PC-3 (cell line): Measurements from ENCODE around the gene EMID1. TPM values are rescaled to one million over a fixed set of nuclear protein-coding genes. Genes with fewer than 3 reads are reported as not detected.

Experiments used
- ATAC-seq: fragments of 200-7000 bp; cut with Tn5 transposase; 2 replicates; pipeline ENCODE4 v1.9.1; 2020; ENCODE audit warnings: mild to moderate bottlenecking, moderate library complexity
- BruUV-seq: library from RNA; stranded (reverse); fragments of 400-500 nt; replicated peaks from 2 replicates; lab custom pipeline; 2021; lab: Mats Ljungman, UMichigan
- CTCF ChIA-PET: fragments of 300-600 bp; sonication (Branson Sonifier 250); formaldehyde crosslinking; loops from one replicate; lab custom pipeline; 2022; ENCODE audit warnings: antibody characterized with exemption; lab: Charles Lee
- POLR2A ChIA-PET: fragments of 300-600 bp; sonication (Branson Sonifier 250); formaldehyde crosslinking; loops from one replicate; lab custom pipeline; 2022; ENCODE audit warnings: antibody characterized with exemption; ENCODE audit not compliant: unreplicated experiment; lab: Charles Lee
- DNase-seq: peaks from one replicate; pipeline ENCODE4 v3.0.0-alpha.2; 2015
- H2AFZ ChIP-seq: fragments of 300-600 bp; sonication (generic); 2 replicates; pipeline ENCODE4 v1.6.0; 2016; ENCODE audit warnings: antibody characterized with exemption, low read length
- H3F3A ChIP-seq: fragments of 300-600 bp; sonication (generic); one replicate; pipeline ENCODE4 v1.6.0; 2017; ENCODE audit warnings: antibody characterized with exemption, low read length, control low read depth, mild to moderate bottlenecking; ENCODE audit not compliant: unreplicated experiment
- H3K27ac ChIP-seq: fragments of 300-600 bp; sonication (generic); 2 replicates; pipeline ENCODE4 v1.5.1; 2016; ENCODE audit warnings: mild to moderate bottlenecking, low read length
- H3K27me3 ChIP-seq: fragments of 300-600 bp; sonication (generic); 2 replicates; pipeline ENCODE4 v1.6.1; 2016; ENCODE audit warnings: low read length, mixed read lengths
- H3K36me3 ChIP-seq: fragments of 300-600 bp; sonication (generic); 2 replicates; pipeline ENCODE4 v1.6.1; 2016; ENCODE audit warnings: low read depth, mixed run types, low read length, mixed read lengths
- H3K4me1 ChIP-seq: fragments of 300-600 bp; sonication (generic); 2 replicates; pipeline ENCODE4 v1.5.1; 2016; ENCODE audit warnings: low read length; ENCODE audit not compliant: insufficient read depth
- H3K4me2 ChIP-seq: fragments of 300-600 bp; sonication (generic); 2 replicates; pipeline ENCODE4 v1.6.0; 2016; ENCODE audit warnings: low read length
- H3K4me3 ChIP-seq: fragments of 300-600 bp; sonication (generic); 2 replicates; pipeline ENCODE4 v1.5.1; 2016; ENCODE audit warnings: mild to moderate bottlenecking, low read length, mixed read lengths
- H3K79me2 ChIP-seq: fragments of 300-600 bp; sonication (generic); 2 replicates; pipeline ENCODE4 v1.6.1; 2017; ENCODE audit warnings: low read length, mixed read lengths
- H3K9ac ChIP-seq: fragments of 300-600 bp; sonication (generic); 2 replicates; pipeline ENCODE4 v1.6.0; 2016; ENCODE audit warnings: mild to moderate bottlenecking, low read length
- H3K9me2 ChIP-seq: fragments of 300-600 bp; sonication (generic); replicated peaks from 2 replicates; pipeline ENCODE4 v1.6.1; 2016; ENCODE audit warnings: mixed run types, low read length, mixed read lengths
- H3K9me3 ChIP-seq: fragments of 300-600 bp; sonication (generic); 2 replicates; pipeline ENCODE4 v1.6.1; 2016; ENCODE audit warnings: low read length, mixed read lengths
- H4K20me1 ChIP-seq: fragments of 300-600 bp; sonication (generic); 2 replicates; pipeline ENCODE4 v1.6.1; 2016; ENCODE audit warnings: low read length, mixed read lengths
- CTCF ChIP-seq: fragments of 300-600 bp; sonication (generic); conservative IDR thresholded peaks from 2 replicates; pipeline ENCODE4 v1.5.1; 2017; ENCODE audit warnings: antibody characterized with exemption, low read depth, mild to moderate bottlenecking, low read length
- EZH2 ChIP-seq: fragments of 300-600 bp; sonication (generic); IDR thresholded peaks from one replicate; pipeline ENCODE4 v1.6.1; 2017; ENCODE audit warnings: antibody characterized with exemption, mild to moderate bottlenecking, low read length; ENCODE audit not compliant: unreplicated experiment
- EZH2phosphoT487 ChIP-seq: fragments of 300-600 bp; sonication (generic); IDR thresholded peaks from 2 replicates; pipeline ENCODE4 v1.6.1; 2018; ENCODE audit warnings: mild to moderate bottlenecking, antibody characterized with exemption, low read length, borderline replicate concordance
- intact Hi-C: fragments of 100-400 bp; cut with micrococcal nuclease; formaldehyde crosslinking; loops from 2 replicates; pipeline ENCODE4 v1.9.0; 2023
- total RNA-seq: library from RNA; depleted of rRNA; stranded (reverse); fragments of >200 nt; gene quantifications from 2 replicates; pipeline ENCODE4 v1.2.3, GENCODE V29; 2014

Gene EMID1
- total RNA-seq, 1 experiment from 2014 or later = 1.2 TPM

- intact Hi-C loops = no loop called here
- H3K27me3 ChIP-seq = no peaks in the 10 kb centered on the region
Measured at GRCh38 chr22:29207243-29207550, 1.5 kb downstream of the EMID1 start.

DNA sequence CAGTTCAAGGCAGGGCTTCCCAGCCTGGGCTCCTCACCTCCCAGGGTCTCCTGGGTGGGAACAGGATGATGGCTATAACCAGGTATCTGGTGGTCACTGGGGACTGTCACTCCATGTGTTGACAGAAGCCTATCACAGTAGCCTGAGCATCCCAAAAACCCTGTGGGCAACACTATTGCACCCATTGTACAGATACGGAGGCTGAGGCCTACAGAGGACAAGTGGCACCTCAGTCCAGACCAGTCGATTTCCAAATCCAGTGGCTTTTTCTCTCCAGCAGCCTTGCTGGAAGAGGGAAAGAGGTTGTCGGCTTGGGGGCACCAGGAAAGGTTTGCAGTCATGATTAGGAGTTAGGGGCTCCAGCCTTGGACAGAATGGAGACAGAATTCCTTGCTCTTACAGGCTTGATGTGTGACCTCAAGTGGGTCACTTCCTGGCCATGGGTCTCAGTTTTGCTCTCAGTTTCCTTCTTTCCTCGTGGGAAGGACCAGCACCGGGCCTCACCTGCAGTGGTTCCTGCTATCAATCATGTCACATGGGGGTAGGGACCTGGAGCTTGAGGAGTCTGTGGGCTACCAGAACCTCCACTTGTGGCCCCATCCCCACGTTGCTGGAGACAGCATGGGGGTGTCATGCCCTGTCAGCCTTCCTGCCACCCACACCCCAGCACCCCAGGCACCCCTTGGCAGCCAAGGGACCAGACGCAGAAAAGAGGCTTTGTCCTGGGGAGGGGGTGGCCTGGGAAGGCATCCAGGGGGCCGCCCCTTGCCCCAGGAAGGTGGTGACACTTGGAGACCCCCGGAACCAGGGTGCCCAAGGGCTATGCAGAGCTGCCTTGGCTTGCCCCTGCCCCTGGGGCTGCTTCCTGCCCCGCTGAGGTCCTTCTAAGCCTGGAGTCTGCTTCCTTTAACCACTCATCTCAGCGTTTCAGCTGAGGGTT is 2.1 kb downstream of the EMID1 start:
- Histone ChIP-seq H3K9me2 (no peaks in the 10 kb centered on the region), H3K79me2 (no peaks in the 10 kb centered on the region), H3F3A (no peaks in the 10 kb centered on the region), H3K9ac (no peak overlapping the region), H3K4me3 (no peak overlapping the region), H3K9me3 (no peaks in the 10 kb centered on the region), H3K36me3 (no peaks in the 10 kb centered on the region), H3K4me1 (no peaks in the 10 kb centered on the region), H3K4me2 (no peak overlapping the region), H4K20me1 (no peaks in the 10 kb centered on the region), H3K27ac (no peak overlapping the region), H3K27me3 (no peaks in the 10 kb centered on the region), H2AFZ (no peak overlapping the region)
- no peak for TF ChIP-seq EZH2
- no peak for TF ChIP-seq EZH2phosphoT487
- TF ChIP-seq CTCF = no peak
- no peak for ATAC-seq
- DNase-seq = no peak
- ChIA-PET CTCF (no interaction called here), POLR2A (no interaction called here)
- intact Hi-C loops = no loop called here
- no TSS peak for BruUV-seq

More at GRCh38 chr22:29207243-29207550, 1.5 kb downstream of the EMID1 start:
- Histone ChIP-seq H3F3A (no peaks in the 10 kb centered on the region), H3K36me3 (no peaks in the 10 kb centered on the region), H4K20me1 (no peaks in the 10 kb centered on the region), H3K9me2 (no peaks in the 10 kb centered on the region), H3K9me3 (no peaks in the 10 kb centered on the region), H3K27ac (no peak overlapping the region), H3K4me1 (no peaks in the 10 kb centered on the region), H3K79me2 (no peaks in the 10 kb centered on the region), H3K4me3 (no peak overlapping the region), H2AFZ (no peak overlapping the region), H3K4me2 (no peak overlapping the region), H3K9ac (no peak overlapping the region)
- CTCF ChIA-PET = no interaction called here
- TF ChIP-seq EZH2 (no peak), CTCF (no peak), EZH2phosphoT487 (no peak)
- BruUV-seq = no TSS peak
- ATAC-seq (no peak), DNase-seq (no peak)
- POLR2A ChIA-PET = no interaction called here

GRCh38 chr22:29208502-29208862 is 2.8 kb downstream of the EMID1 start:
- intact Hi-C loops = no loop called here

More at GRCh38 chr22:29208502-29208862, 2.8 kb downstream of the EMID1 start:
- BruUV-seq = no TSS peak
- DNase-seq (no peak), ATAC-seq (no peak)
- no peaks in the 10 kb centered on the region for H3K9me3 ChIP-seq
- no peaks in the 10 kb centered on the region for H3F3A ChIP-seq
- POLR2A ChIA-PET = no interaction called here
- no peak overlapping the region for H3K27ac ChIP-seq
- no peak overlapping the region for H2AFZ ChIP-seq
- no peaks in the 10 kb centered on the region for H3K27me3 ChIP-seq
- H3K4me2 ChIP-seq = no peak overlapping the region
- H4K20me1 ChIP-seq = no peaks in the 10 kb centered on the region
- H3K9me2 ChIP-seq = no peaks in the 10 kb centered on the region
- no peaks in the 10 kb centered on the region for H3K4me1 ChIP-seq
- H3K9ac ChIP-seq = no peak overlapping the region
- TF ChIP-seq EZH2 = no peak
- TF ChIP-seq EZH2phosphoT487 = no peak
- no peak for TF ChIP-seq CTCF
- no peaks in the 10 kb centered on the region for H3K79me2 ChIP-seq
- CTCF ChIA-PET = no interaction called here
- no peaks in the 10 kb centered on the region for H3K36me3 ChIP-seq
- H3K4me3 ChIP-seq = no peak overlapping the region
